SU-DHL-6 (cell line): ENCODE measurements around the gene PRR23E.

ENCODE experiments used
- EZH2phosphoT487 ChIP-seq: fragments of 200-600 bp; sonication (generic), shearing (Covaris generic); conservative IDR thresholded peaks from 2 replicates; pipeline ENCODE4 v1.6.1; 2018; ENCODE audit warnings: mild to moderate bottlenecking, antibody characterized with exemption, low read length, moderate library complexity, mixed read lengths
- TF ChIP-seq, protein P1 (sequence below): fragments of 200-600 bp; sonication (generic); IDR thresholded peaks from one replicate; pipeline ENCODE4 v1.5.1; 2017; ENCODE audit warnings: antibody characterized with exemption, mild to moderate bottlenecking, low read length, moderate library complexity; ENCODE audit not compliant: insufficient read depth, poor library complexity, severe bottlenecking

DNA sequence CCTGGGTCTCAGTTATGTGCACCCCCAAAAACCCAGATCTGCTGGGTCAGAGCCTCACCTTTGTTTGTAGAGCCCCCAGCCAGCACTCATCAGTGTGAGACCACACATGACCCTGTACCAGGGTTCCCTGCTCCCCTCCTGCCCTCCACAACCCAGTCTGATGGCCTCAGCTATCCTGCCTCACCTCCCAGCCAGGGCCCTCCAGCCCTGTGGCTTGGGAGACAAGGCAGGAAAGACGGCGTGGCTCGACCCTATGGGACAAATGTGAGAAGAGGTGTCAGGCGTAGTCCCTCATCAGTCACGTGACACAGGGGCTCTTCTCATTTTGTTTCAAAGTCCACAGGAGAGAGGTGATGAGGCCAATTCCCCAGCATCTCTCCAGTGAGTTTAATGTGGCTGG, 28.3 kb upstream of the PRR23E start:
- TF ChIP-seq, protein P1, sequence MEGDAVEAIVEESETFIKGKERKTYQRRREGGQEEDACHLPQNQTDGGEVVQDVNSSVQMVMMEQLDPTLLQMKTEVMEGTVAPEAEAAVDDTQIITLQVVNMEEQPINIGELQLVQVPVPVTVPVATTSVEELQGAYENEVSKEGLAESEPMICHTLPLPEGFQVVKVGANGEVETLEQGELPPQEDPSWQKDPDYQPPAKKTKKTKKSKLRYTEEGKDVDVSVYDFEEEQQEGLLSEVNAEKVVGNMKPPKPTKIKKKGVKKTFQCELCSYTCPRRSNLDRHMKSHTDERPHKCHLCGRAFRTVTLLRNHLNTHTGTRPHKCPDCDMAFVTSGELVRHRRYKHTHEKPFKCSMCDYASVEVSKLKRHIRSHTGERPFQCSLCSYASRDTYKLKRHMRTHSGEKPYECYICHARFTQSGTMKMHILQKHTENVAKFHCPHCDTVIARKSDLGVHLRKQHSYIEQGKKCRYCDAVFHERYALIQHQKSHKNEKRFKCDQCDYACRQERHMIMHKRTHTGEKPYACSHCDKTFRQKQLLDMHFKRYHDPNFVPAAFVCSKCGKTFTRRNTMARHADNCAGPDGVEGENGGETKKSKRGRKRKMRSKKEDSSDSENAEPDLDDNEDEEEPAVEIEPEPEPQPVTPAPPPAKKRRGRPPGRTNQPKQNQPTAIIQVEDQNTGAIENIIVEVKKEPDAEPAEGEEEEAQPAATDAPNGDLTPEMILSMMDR: no peak
- TF ChIP-seq EZH2phosphoT487: no peak
